IMR-90 (cell line): Measurements from ENCODE around the gene ZCCHC24. TPM values are rescaled to one million over a fixed set of nuclear protein-coding genes. Genes with fewer than 3 reads are reported as not detected.

Source experiments
- ATAC-seq: fragments of 200-7000 bp; cut with Tn5 transposase; 2 replicates; pipeline ENCODE4 v1.9.1; 2020; ENCODE audit warnings: low read depth, mild to moderate bottlenecking, moderate library complexity
- BruUV-seq: library from RNA; stranded (reverse); fragments of 400-500 nt; replicated peaks from 2 replicates; lab custom pipeline; 2021; lab: Mats Ljungman, UMichigan
- CTCF ChIA-PET: fragments of 300-600 bp; formaldehyde crosslinking; extraction: SDS; loops from one replicate; lab custom pipeline; 2021; ENCODE audit warnings: antibody characterized with exemption; lab: Yijun Ruan, JAX
- POLR2A ChIA-PET: fragments of 300-600 bp; sonication (Branson Sonifier 250); formaldehyde crosslinking; loops from one replicate; lab custom pipeline; 2022; ENCODE audit warnings: antibody characterized with exemption; ENCODE audit not compliant: unreplicated experiment; lab: Charles Lee
- DNase-seq: peaks from one replicate; pipeline ENCODE4 v3.0.0; 2013
- H2AFZ ChIP-seq: replicated peaks from 2 replicates; pipeline ENCODE3; 2013; ENCODE audit warnings: low read length, mild to moderate bottlenecking; ENCODE audit not compliant: poor library complexity
- H2AK5ac ChIP-seq: 2 replicates; pipeline ENCODE4 v1.6.1; 2013; ENCODE audit warnings: low read depth, low read length, inconsistent platforms
- H2AK9ac ChIP-seq: replicated peaks from 2 replicates; pipeline ENCODE3; 2013; ENCODE audit warnings: mild to moderate bottlenecking, low read depth, low read length, moderate library complexity; ENCODE audit not compliant: poor library complexity
- H2BK120ac ChIP-seq: 2 replicates; pipeline ENCODE4 v1.6.1; 2013; ENCODE audit warnings: low read depth, low read length, inconsistent platforms
- H2BK15ac ChIP-seq: 3 replicates; pipeline ENCODE4 v1.6.1; 2013; ENCODE audit warnings: low read depth, low read length, inconsistent platforms
- H2BK20ac ChIP-seq: 2 replicates; pipeline ENCODE4 v1.6.1; 2013; ENCODE audit warnings: low read depth, mild to moderate bottlenecking, inconsistent platforms, low read length, moderate library complexity
- H2BK5ac ChIP-seq: 2 replicates; pipeline ENCODE4 v1.6.1; 2013; ENCODE audit warnings: mild to moderate bottlenecking, low read depth, low read length, inconsistent platforms; ENCODE audit not compliant: poor library complexity, severe bottlenecking
- H3K14ac ChIP-seq: replicated peaks from 2 replicates; pipeline ENCODE4 v1.6.1; 2013; ENCODE audit warnings: low read depth, low read length, inconsistent platforms
- H3K18ac ChIP-seq: 2 replicates; pipeline ENCODE4 v1.6.1; 2013; ENCODE audit warnings: low read depth, low read length, control low read depth
- H3K23ac ChIP-seq: 2 replicates; pipeline ENCODE4 v1.6.1; 2013; ENCODE audit warnings: low read depth, low read length, inconsistent platforms
- H3K27ac ChIP-seq: 2 replicates; pipeline ENCODE4 v1.5.1; 2013; ENCODE audit warnings: mild to moderate bottlenecking, control low read depth, low read length; ENCODE audit not compliant: insufficient read depth
- H3K27me3 ChIP-seq: 2 replicates; pipeline ENCODE4 v1.6.1; 2013; ENCODE audit warnings: low read length; ENCODE audit not compliant: control insufficient read depth, insufficient read depth
- H3K36me3 ChIP-seq: 2 replicates; pipeline ENCODE4 v1.6.1; 2013; ENCODE audit warnings: low read length, mixed read lengths; ENCODE audit not compliant: control insufficient read depth, insufficient read depth
- H3K4ac ChIP-seq: 2 replicates; pipeline ENCODE4 v1.6.1; 2013; ENCODE audit warnings: low read depth, low read length, inconsistent platforms
- H3K4me1 ChIP-seq: 2 replicates; pipeline ENCODE4 v1.6.1; 2013; ENCODE audit warnings: low read length, mixed read lengths; ENCODE audit not compliant: control insufficient read depth, insufficient read depth
- H3K4me2 ChIP-seq: 2 replicates; pipeline ENCODE4 v1.6.1; 2013; ENCODE audit warnings: low read depth, mild to moderate bottlenecking, control low read depth, low read length, moderate library complexity
- H3K4me3 ChIP-seq: 2 replicates; pipeline ENCODE4 v1.5.1; 2013; ENCODE audit warnings: low read depth, mild to moderate bottlenecking, control low read depth, low read length, moderate library complexity; ENCODE audit not compliant: insufficient read depth
- H3K56ac ChIP-seq: 2 replicates; pipeline ENCODE4 v1.6.1; 2013; ENCODE audit warnings: low read length, inconsistent platforms; ENCODE audit not compliant: insufficient read depth; ENCODE audit errors: extremely low read depth
- H3K79me1 ChIP-seq, 2 experiments: 2 replicates each; pipeline ENCODE4 v1.6.1; 2013; ENCODE audit warnings: low read length in 2 of 2, inconsistent platforms in 1 of 2, low read depth in 1 of 2
- H3K9ac ChIP-seq: 2 replicates; pipeline ENCODE4 v1.6.1; 2013; ENCODE audit warnings: low read depth, low read length, control low read depth
- H3K9me1 ChIP-seq: 2 replicates; pipeline ENCODE4 v1.6.1; 2013; ENCODE audit warnings: low read length, inconsistent platforms; ENCODE audit not compliant: insufficient read depth
- H3K9me3 ChIP-seq: 2 replicates; pipeline ENCODE4 v1.6.1; 2013; ENCODE audit warnings: low read length; ENCODE audit not compliant: control insufficient read depth, insufficient read depth
- H4K20me1 ChIP-seq: 2 replicates; pipeline ENCODE4 v1.6.1; 2013; ENCODE audit warnings: low read length, inconsistent platforms; ENCODE audit not compliant: insufficient read depth
- H4K5ac ChIP-seq: 2 replicates; pipeline ENCODE4 v1.6.1; 2013; ENCODE audit warnings: mild to moderate bottlenecking, low read depth, low read length, control low read depth
- H4K8ac ChIP-seq, 2 experiments: 2 replicates each; pipeline ENCODE4 v1.6.1; 2013; ENCODE audit warnings: low read depth in 2 of 2, low read length in 2 of 2, control low read depth in 1 of 2, inconsistent platforms in 1 of 2
- H4K91ac ChIP-seq: 2 replicates; pipeline ENCODE4 v1.6.1; 2013; ENCODE audit warnings: low read depth, low read length, inconsistent platforms; ENCODE audit not compliant: insufficient read depth
- ELK1 ChIP-seq: fragments of 150-350 bp; IDR thresholded peaks from 2 replicates; pipeline ENCODE4 v1.6.1; 2016; ENCODE audit warnings: low read depth, mild to moderate bottlenecking, low read length, moderate library complexity, borderline replicate concordance
- MAZ ChIP-seq: IDR thresholded peaks from 2 replicates; pipeline ENCODE4 v1.6.1; 2012; ENCODE audit warnings: low read depth, mild to moderate bottlenecking, low read length, improper control_type of control experiment, moderate library complexity, borderline replicate concordance
- NFE2L2 ChIP-seq: fragments of 150-350 bp; IDR thresholded peaks from 2 replicates; pipeline ENCODE4 v1.6.1; 2016; ENCODE audit warnings: low read depth, mild to moderate bottlenecking, low read length
- RCOR1 ChIP-seq: IDR thresholded peaks from 2 replicates; pipeline ENCODE4 v1.6.1; 2012; ENCODE audit warnings: mild to moderate bottlenecking, low read length, improper control_type of control experiment; ENCODE audit not compliant: insufficient replicate concordance
- WGBS, 2 experiments: methylation state at CpG; one replicate each; pipeline versions ENCODE4 v1.1.5 to v1.1.7; 2013; ENCODE audit warnings: missing lambda C conversion rate in 2 of 2; ENCODE audit not compliant: insufficient read length in 1 of 2; ENCODE audit errors: extremely low coverage in 2 of 2; 5-methylcytosine and 5-hydroxymethylcytosine counted together
- dilution Hi-C: fragments of 300-500 bp; cut with HindIII; formaldehyde crosslinking; loops from one replicate; pipeline ENCODE4 v1.14.3; 2018; ENCODE audit warnings: low sequenced_read_pairs; ENCODE audit not compliant: unreplicated experiment
- in situ Hi-C: fragments of 300-500 bp; cut with MboI; formaldehyde crosslinking; loops from 3 replicates; pipeline ENCODE4 v1.14.3; 2019; ENCODE audit warnings: low sequenced_read_pairs, inconsistent platforms, mixed read lengths
- intact Hi-C: fragments of 100-400 bp; cut with micrococcal nuclease; formaldehyde crosslinking; loops from 2 replicates; pipeline ENCODE4 v1.10.0; 2022
- polyA plus RNA-seq, 3 experiments: library from polyadenylated mRNA; depleted of rRNA; stranded (reverse); fragments of >200 nt; gene quantifications; 2 replicates each; pipeline ENCODE4 v1.2.3, GENCODE V29; 2012; ENCODE audit warnings: low replicate concordance in 1 of 3
- total RNA-seq: library from RNA; depleted of rRNA; stranded (reverse); fragments of >200 nt; gene quantifications from 2 replicates; pipeline ENCODE4 v1.2.3, GENCODE V29; 2012

The ZCCHC24 gene
- total and polyA plus RNA-seq, 2 of the 4 experiments (the other 2 are of a cell fraction) = 15.1 to 25.9 TPM

- Histone ChIP-seq H3K9me1 (no peaks in the 10 kb centered on the region; the same call in 1 of the 2 replicates), H2AK5ac (no peak overlapping the region), H3K4me1 (no peaks in the 10 kb centered on the region), H3K27me3 (no peaks in the 10 kb centered on the region), H3K79me1 (no peaks in the 10 kb centered on the region), H3K4ac (no peak overlapping the region), H3K14ac (no peak overlapping the region), H3K27ac (no peak overlapping the region), H3K36me3 (no peaks in the 10 kb centered on the region), H3K23ac (no peak overlapping the region), H2BK120ac (no peak overlapping the region), H3K18ac (no peak overlapping the region), H2BK5ac (no peak overlapping the region), H3K4me2 (no peak overlapping the region), H4K8ac (no peak overlapping the region), H2BK20ac (peak overlapping the region; percentile 35; the same call in 1 of the 2 replicates), H3K4me3 (no peak overlapping the region), H3K9me3 (no peaks in the 10 kb centered on the region; the same call in 1 of the 2 replicates), H3K56ac (no peak overlapping the region), H2AK9ac (no peak overlapping the region), H4K5ac (no peak overlapping the region), H2AFZ (no peak overlapping the region), H4K91ac (no peak overlapping the region), H2BK15ac (no peak overlapping the region), H4K20me1 (no peaks in the 10 kb centered on the region), H3K9ac (no peak overlapping the region)
- WGBS, 2 experiments = no CpG with 5 or more reads among the region's 4 CpGs
- in situ Hi-C loops (no loop called here), intact Hi-C loops (no loop called here), dilution Hi-C loops (no loop called here)
- CTCF ChIA-PET = no interaction called here
- DNase-seq = no peak
- BruUV-seq = no TSS peak
- no peak for ATAC-seq
- no peak for TF ChIP-seq MAZ
- TF ChIP-seq ELK1 = no peak
- no peak for TF ChIP-seq RCOR1
- TF ChIP-seq NFE2L2 = no peak
- POLR2A ChIA-PET = no interaction called here
These were observed 83.6 kb downstream of the ZCCHC24 start for GRCh38 chr10:79361726-79362397.
